GM20000 (cell line): ENCODE measurements around the gene DNAJB12.
A peak's percentile ranks its signal among the peaks of the same experiment; 100 is the strongest.
"Not testable (repeated sequence)": the region's sequence is repeated elsewhere in the genome, so short reads cannot be mapped to it uniquely, and the experiment has no call there.

ENCODE experiments used
- DNase-seq: peaks from one replicate; pipeline ENCODE4 v3.0.0; 2012; ENCODE audit warnings: low spot score
- CTCF ChIP-seq: IDR thresholded peaks from 2 replicates; pipeline ENCODE4 v1.5.1; 2012; ENCODE audit warnings: mild to moderate bottlenecking, control low read depth; ENCODE audit errors: extremely low read depth, missing control alignments

The DNAJB12 gene

GRCh38 chr10:72298592-72299519, 55.9 kb downstream of the DNAJB12 start:
- no peak for DNase-seq
- no peak for TF ChIP-seq CTCF

- DNase-seq: peak; percentile 96
- no peak for TF ChIP-seq CTCF
Observed at GRCh38 chr10:72297805-72298591, 56.7 kb downstream of the DNAJB12 start.

GRCh38 chr10:72297281-72297804, 57.4 kb downstream of the DNAJB12 start:
- peak; percentile 86 for DNase-seq
- TF ChIP-seq CTCF: no peak

GRCh38 chr10:72296829-72297280, 57.9 kb downstream of the DNAJB12 start:
- not testable (repeated sequence) for DNase-seq

- TF ChIP-seq CTCF: no peak
- DNase-seq: no peak
Observed at GRCh38 chr10:72295330-72295910, 59.3 kb downstream of the DNAJB12 start.

- no peak for TF ChIP-seq CTCF
- DNase-seq: no peak
Observed at GRCh38 chr10:72292223-72292691, 62.5 kb downstream of the DNAJB12 start.

- no peak for DNase-seq
Observed at GRCh38 chr10:72291019-72291532, 63.6 kb downstream of the DNAJB12 start.

More at GRCh38 chr10:72291019-72291532, 63.6 kb downstream of the DNAJB12 start:
- TF ChIP-seq CTCF: no peak
